ENCODE data around the gene YPEL3.

Gene YPEL3

DNA sequence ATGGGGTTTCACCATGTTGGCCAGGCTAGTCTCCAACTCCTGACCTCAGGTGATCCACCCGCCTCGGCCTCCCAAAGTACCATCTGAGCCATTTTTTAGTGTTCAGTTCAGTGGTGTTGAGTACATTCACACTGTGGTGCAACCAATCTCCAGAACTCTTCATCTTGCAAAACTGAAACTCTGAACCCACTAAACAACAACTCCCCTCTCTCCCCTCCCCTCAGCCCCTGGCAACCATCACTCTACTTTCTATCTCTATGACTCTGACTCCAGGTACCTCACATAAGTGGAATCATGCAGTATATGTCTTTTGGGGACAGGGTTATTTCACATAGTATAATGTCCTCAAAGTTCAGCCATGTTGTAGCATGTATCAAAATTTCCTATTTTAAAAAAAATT is 45.7 kb upstream of the YPEL3 start:
- TF ChIP-seq, protein P1, sequence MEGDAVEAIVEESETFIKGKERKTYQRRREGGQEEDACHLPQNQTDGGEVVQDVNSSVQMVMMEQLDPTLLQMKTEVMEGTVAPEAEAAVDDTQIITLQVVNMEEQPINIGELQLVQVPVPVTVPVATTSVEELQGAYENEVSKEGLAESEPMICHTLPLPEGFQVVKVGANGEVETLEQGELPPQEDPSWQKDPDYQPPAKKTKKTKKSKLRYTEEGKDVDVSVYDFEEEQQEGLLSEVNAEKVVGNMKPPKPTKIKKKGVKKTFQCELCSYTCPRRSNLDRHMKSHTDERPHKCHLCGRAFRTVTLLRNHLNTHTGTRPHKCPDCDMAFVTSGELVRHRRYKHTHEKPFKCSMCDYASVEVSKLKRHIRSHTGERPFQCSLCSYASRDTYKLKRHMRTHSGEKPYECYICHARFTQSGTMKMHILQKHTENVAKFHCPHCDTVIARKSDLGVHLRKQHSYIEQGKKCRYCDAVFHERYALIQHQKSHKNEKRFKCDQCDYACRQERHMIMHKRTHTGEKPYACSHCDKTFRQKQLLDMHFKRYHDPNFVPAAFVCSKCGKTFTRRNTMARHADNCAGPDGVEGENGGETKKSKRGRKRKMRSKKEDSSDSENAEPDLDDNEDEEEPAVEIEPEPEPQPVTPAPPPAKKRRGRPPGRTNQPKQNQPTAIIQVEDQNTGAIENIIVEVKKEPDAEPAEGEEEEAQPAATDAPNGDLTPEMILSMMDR (conservative IDR thresholded peaks at IDR 0.05; ENCODE audit: low read depth, low read length): no peak
- DNase-seq (ENCODE audit: low read depth): no peak
- no peak overlapping the region for H3K4me3 ChIP-seq (ENCODE audit: low read depth, low read length)

DNA sequence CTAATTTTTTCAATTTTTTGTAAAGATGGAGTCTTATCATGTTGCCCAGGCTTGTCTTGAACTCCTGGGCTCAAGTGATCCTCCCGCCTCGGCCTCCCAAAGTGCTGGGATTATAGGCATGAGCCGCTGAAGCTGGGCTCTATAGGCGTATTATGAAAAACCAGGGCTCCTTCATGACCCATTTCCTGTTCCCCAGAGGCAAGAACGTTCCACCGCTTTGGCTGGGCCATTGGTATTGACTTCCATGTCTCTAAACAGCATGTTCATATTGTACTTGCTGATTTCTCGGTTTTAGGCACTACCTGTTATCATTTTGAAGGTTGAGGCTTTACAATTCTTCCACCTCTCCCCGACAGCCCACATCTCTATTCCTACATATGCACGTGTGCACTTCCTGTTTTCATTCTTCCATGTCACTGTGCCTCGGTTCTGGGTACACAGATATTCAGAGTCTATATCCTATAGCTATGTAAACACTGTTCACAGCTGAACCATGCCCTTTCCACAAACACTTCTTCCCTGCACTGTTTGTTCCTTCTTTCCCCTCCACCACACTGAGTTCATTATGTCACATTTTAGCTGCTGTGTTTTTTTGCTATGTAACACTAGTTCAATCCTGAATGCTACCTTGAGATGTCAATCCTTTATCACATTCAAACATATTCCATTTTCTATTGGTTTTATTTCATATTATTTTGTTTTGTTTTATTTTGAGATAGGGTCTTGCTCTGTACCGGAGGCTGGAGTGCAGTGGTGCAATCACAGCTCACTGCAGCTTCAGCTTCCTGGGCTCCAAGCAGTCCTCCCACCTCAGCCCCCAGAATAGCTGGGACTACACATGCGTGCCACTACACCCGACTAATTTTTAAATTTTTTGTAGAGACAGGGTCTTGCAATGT is 43.8 kb upstream of the YPEL3 start:
- TF ChIP-seq, protein P1 (conservative IDR thresholded peaks at IDR 0.05; ENCODE audit: low read depth, low read length): no peak
- DNase-seq (ENCODE audit: low read depth): no peak
- H3K4me3 ChIP-seq (ENCODE audit: low read depth, low read length): no peak overlapping the region

DNA sequence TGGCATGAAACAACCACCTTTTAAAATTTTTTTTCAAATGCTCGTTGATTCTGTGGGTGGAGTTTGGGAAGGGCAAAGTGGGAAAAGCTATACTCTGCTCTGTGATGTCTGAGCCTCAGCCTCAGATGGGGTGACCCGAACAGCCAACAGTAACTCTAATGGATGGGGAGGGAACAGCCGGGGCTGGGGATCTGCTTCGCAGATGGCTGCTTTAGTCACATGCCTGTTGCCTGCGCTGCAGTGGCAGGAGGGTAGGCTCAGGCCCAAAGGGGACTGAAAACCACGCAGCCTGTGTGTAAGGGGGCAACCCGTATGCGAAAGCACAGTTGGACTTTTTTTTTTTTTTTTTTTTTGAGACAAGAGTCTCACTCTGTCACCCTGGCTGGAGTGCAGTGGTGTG is 41.9 kb upstream of the YPEL3 start:
- H3K4me3 ChIP-seq (ENCODE audit: low read depth, low read length): no peak overlapping the region
- TF ChIP-seq, protein P1 (conservative IDR thresholded peaks at IDR 0.05; ENCODE audit: low read depth, low read length): no peak
- no peak for DNase-seq (ENCODE audit: low read depth)

DNA sequence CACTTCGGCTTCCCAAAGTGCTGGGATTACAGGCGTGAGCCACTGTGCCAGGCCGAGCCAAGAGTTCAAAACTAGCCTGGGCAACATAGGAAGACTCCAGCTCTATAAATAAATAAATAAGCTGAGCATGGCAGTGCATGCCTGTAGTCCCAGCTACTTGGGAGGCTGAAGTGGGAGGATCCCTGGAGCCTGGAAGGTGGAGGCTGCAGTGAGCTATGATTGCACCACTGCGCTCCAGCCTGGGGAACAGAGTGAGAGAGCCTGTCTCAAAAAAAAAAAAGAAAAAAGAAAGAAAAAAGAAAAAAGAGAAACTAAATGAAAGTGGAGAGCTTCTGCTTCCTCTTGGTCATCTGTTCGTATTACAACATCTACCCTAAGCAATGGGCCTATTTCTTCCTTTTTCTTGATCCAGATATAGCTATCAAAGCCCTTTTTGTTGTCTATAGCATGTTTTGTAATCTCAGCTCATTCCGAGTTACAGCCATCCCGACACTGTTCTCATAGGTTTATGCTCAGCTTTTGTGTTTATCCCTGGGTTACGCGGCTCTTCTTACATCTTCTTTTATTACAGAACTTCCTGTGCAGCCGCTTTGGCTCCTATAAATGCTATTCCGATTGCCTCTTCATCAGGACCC is 41.1 kb upstream of the YPEL3 start:
- no peak for DNase-seq (ENCODE audit: low read depth)
- TF ChIP-seq, protein P1 (conservative IDR thresholded peaks at IDR 0.05; ENCODE audit: low read depth, low read length): no peak
- no peak overlapping the region for H3K4me3 ChIP-seq (ENCODE audit: low read depth, low read length)

DNA sequence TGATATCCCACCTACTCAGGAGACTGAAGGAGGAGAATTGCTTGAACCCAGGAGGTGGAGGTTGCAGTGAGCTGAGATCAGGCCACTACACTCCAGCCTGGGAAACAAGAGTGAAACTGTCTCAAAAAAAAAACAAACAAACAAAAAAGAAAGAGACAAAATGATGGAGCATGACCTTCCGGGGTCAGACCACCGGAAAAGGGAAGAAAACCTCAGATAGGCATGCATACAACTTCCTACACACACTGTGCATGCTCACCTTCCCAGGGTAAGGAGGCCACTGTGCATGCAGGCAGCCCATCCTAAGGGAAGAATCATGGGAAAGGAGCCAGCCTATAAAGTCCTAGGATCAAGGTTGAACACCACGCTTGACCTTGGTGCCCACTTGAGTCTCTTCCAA is 36.6 kb upstream of the YPEL3 start:
- TF ChIP-seq, protein P1 (conservative IDR thresholded peaks at IDR 0.05; ENCODE audit: low read depth, low read length): no peak
- DNase-seq (ENCODE audit: low read depth): no peak

DNA sequence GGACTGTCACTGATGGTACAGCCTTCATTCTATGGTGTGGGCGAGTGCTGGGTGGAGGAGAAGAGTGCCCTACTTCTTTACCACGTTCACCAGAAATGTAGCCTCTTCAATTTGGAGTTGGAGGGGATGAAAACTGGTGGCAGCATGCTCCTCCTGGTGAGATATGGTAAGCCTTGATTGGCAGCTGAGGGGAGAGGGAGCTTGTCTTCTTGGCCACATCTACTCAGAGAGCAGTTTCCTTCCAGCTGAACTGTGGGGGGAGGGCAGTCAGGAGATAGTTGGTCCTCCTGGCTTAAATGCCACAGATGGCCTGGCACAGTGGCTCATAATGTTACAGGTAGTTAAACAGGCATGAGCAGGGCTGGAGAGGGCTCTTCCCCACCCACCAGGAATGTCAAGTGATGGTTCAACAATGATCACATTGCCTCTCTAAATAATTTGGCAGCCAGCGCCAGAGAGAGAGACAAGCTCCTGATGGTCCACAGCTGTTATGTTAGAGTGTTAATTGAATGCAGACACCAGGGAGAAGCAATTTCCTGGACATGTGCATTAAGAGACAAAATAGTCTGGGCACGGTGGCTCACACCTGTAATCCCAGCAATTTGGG is 36.0 kb upstream of the YPEL3 start:
- no peak for DNase-seq (ENCODE audit: low read depth)
- H3K4me3 ChIP-seq (ENCODE audit: low read depth, low read length): no peak overlapping the region
- TF ChIP-seq, protein P1 (conservative IDR thresholded peaks at IDR 0.05; ENCODE audit: low read depth, low read length): no peak

More for the DNA sequence above, 36.6 kb upstream of the YPEL3 start:
- H3K4me3 ChIP-seq (ENCODE audit: low read depth, low read length): no peak overlapping the region
